A673 (cell line): ENCODE data around the gene COQ8A. TPM values are rescaled to one million over a fixed set of nuclear protein-coding genes. Genes with fewer than 3 reads are reported as not detected.
A peak's percentile ranks its signal among the peaks of the same experiment; 100 is the strongest.

Source experiments
- BruUV-seq: library from RNA; stranded (reverse); fragments of 400-500 nt; replicated peaks from 2 replicates; lab custom pipeline; 2021; lab: Mats Ljungman, UMichigan
- CTCF ChIA-PET: fragments of 300-600 bp; sonication (Branson Sonifier 250); formaldehyde crosslinking; loops from one replicate; lab custom pipeline; 2022; ENCODE audit warnings: antibody characterized with exemption; lab: Charles Lee
- POLR2A ChIA-PET: fragments of 300-600 bp; sonication (Branson Sonifier 250); formaldehyde crosslinking; loops from one replicate; lab custom pipeline; 2022; ENCODE audit warnings: antibody characterized with exemption; ENCODE audit not compliant: low non-redundant PET; lab: Charles Lee
- DNase-seq: peaks from one replicate; pipeline ENCODE4 v3.0.0-alpha.2; 2015; ENCODE audit warnings: low spot score
- H3K27ac ChIP-seq: fragments of 200-600 bp; sonication (generic); 2 replicates; pipeline ENCODE4 v1.5.1; 2016; ENCODE audit warnings: mixed run types, low read depth, mild to moderate bottlenecking, mixed read lengths, antibody characterized with exemption, low read length; ENCODE audit not compliant: poor library complexity, severe bottlenecking
- H3K27me3 ChIP-seq: fragments of 200-600 bp; sonication (generic); replicated peaks from 2 replicates; pipeline ENCODE4 v1.6.1; 2017; ENCODE audit warnings: mixed run types, low read depth, mild to moderate bottlenecking, mixed read lengths, antibody characterized with exemption, low read length; ENCODE audit not compliant: insufficient read depth, poor library complexity
- H3K36me3 ChIP-seq: fragments of 200-600 bp; sonication (generic); 2 replicates; pipeline ENCODE4 v1.6.1; 2016; ENCODE audit warnings: mixed run types, mild to moderate bottlenecking, mixed read lengths, antibody characterized with exemption, low read length; ENCODE audit not compliant: insufficient read depth, poor library complexity, severe bottlenecking
- H3K4me1 ChIP-seq: fragments of 200-600 bp; sonication (generic); 2 replicates; pipeline ENCODE4 v1.6.1; 2017; ENCODE audit warnings: mixed run types, mild to moderate bottlenecking, mixed read lengths, antibody characterized with exemption, low read length; ENCODE audit not compliant: insufficient read depth, poor library complexity, severe bottlenecking
- H3K4me3 ChIP-seq: fragments of 200-600 bp; sonication (generic); 2 replicates; pipeline ENCODE4 v1.5.1; 2016; ENCODE audit warnings: low read depth, mixed run types, mild to moderate bottlenecking, mixed read lengths, low read length; ENCODE audit not compliant: poor library complexity, severe bottlenecking
- H3K9me3 ChIP-seq: fragments of 200-600 bp; sonication (generic); 2 replicates; pipeline ENCODE4 v1.6.1; 2016; ENCODE audit warnings: mixed run types, low read depth, mild to moderate bottlenecking, mixed read lengths, antibody characterized with exemption, low read length; ENCODE audit not compliant: poor library complexity, severe bottlenecking
- EZH2 ChIP-seq: fragments of 200-600 bp; sonication (generic); IDR thresholded peaks from 2 replicates; pipeline ENCODE4 v1.6.1; 2017; ENCODE audit warnings: borderline replicate concordance, low read depth, mild to moderate bottlenecking, mixed read lengths, antibody characterized with exemption, low read length; ENCODE audit not compliant: poor library complexity, severe bottlenecking
- intact Hi-C: fragments of 100-400 bp; cut with micrococcal nuclease; formaldehyde crosslinking; loops from one replicate; pipeline ENCODE4 v1.10.0; 2022; ENCODE audit not compliant: unreplicated experiment
- total RNA-seq: library from RNA; stranded (reverse); gene quantifications from 2 replicates; pipeline ENCODE4 v1.2.3, GENCODE V29; 2021
- TF ChIP-seq, protein P1 (sequence below): fragments of 300-800, 200-600 bp; sonication (generic); conservative IDR thresholded peaks from 2 replicates; pipeline ENCODE4 v1.5.1; 2017; ENCODE audit warnings: low read depth, mild to moderate bottlenecking, antibody characterized with exemption, low read length, moderate library complexity, mixed read lengths

The COQ8A gene
- total RNA-seq, 1 experiment from 2014 or later, result 7.7 TPM

DNA sequence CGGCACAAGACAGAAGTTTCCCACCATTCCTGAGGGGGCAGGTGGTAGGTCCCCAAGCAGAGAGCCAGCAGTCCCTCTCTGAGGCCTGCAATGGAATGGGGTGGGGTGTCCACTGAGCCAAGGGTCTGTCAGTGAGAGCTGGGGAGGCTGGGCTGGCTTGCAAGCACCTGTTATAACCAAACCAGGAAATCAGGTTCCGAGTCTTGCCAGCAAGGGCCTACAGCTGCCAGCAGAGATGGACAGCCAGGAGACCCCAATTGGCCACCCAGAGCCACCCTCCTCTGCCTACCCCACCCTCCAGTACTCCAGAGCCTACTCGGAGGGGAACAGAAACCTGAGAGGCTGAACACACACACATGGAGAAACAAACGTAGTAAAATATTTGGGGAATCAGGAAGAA is 37.5 kb upstream of the COQ8A start:
- Histone ChIP-seq H3K4me3 (no peak overlapping the region), H3K4me1 (no peaks in the 10 kb centered on the region), H3K36me3 (no peaks in the 10 kb centered on the region), H3K27me3 (no peaks in the 10 kb centered on the region), H3K9me3 (no peaks in the 10 kb centered on the region), H3K27ac (no peak overlapping the region)
- ChIA-PET POLR2A (no interaction called here), CTCF (no interaction called here)
- no TSS peak for BruUV-seq
- intact Hi-C loops, result no loop called here
- no peak for TF ChIP-seq EZH2
- TF ChIP-seq, protein P1, sequence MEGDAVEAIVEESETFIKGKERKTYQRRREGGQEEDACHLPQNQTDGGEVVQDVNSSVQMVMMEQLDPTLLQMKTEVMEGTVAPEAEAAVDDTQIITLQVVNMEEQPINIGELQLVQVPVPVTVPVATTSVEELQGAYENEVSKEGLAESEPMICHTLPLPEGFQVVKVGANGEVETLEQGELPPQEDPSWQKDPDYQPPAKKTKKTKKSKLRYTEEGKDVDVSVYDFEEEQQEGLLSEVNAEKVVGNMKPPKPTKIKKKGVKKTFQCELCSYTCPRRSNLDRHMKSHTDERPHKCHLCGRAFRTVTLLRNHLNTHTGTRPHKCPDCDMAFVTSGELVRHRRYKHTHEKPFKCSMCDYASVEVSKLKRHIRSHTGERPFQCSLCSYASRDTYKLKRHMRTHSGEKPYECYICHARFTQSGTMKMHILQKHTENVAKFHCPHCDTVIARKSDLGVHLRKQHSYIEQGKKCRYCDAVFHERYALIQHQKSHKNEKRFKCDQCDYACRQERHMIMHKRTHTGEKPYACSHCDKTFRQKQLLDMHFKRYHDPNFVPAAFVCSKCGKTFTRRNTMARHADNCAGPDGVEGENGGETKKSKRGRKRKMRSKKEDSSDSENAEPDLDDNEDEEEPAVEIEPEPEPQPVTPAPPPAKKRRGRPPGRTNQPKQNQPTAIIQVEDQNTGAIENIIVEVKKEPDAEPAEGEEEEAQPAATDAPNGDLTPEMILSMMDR, result no peak
- no peak for DNase-seq

GRCh38 chr1:226903819-226904716 is 36.0 kb upstream of the COQ8A start:
- no TSS peak for BruUV-seq
- H3K4me3 ChIP-seq, result no peak overlapping the region
- no peaks in the 10 kb centered on the region for H3K4me1 ChIP-seq
- intact Hi-C loops, result no loop called here
- H3K27ac ChIP-seq, result no peak overlapping the region
- H3K36me3 ChIP-seq, result no peaks in the 10 kb centered on the region
- TF ChIP-seq EZH2, result no peak
- TF ChIP-seq, protein P1, result no peak
- POLR2A ChIA-PET, result no interaction called here
- H3K27me3 ChIP-seq, result no peaks in the 10 kb centered on the region
- no peaks in the 10 kb centered on the region for H3K9me3 ChIP-seq
- CTCF ChIA-PET, result no interaction called here
- peak; percentile 27 for DNase-seq

DNA sequence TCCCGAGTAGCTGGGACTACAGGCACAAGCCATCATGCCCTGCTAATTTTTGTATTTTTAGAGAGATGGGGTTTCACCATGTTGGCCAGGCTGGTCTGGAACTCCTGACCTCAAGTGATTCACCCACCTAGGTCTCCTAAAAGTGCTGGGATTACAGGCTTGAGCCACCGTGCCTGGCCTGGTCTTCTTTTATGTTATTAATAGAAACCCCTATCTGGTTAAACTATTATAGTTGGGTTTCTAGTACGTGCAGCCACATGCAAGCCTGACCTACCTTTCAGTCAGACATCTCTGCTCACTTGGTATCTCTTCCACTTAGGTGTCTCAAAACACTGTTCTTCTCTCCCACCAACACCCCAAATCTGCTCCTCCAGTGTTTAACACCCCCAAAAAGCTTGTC is 35.3 kb upstream of the COQ8A start:
- no peak for DNase-seq
- TF ChIP-seq EZH2, result no peak
- TF ChIP-seq, protein P1, result no peak
- POLR2A ChIA-PET, result no interaction called here
- CTCF ChIA-PET, result no interaction called here
- H3K9me3 ChIP-seq, result no peaks in the 10 kb centered on the region
- no peaks in the 10 kb centered on the region for H3K4me1 ChIP-seq
- H3K4me3 ChIP-seq, result no peak overlapping the region
- no peaks in the 10 kb centered on the region for H3K36me3 ChIP-seq
- BruUV-seq, result no TSS peak
- H3K27ac ChIP-seq, result no peak overlapping the region
- no peaks in the 10 kb centered on the region for H3K27me3 ChIP-seq
- intact Hi-C loops, result no loop called here
